HEK293 (cell line): Measurements from ENCODE around the gene BCL6.

Experiments
- KLF1 ChIP-seq: fragments of 450-650 bp; formaldehyde crosslinking; IDR thresholded peaks from 2 replicates; pipeline ENCODE4 v1.5.1; 2016; ENCODE audit warnings: missing biosample characterization, missing genetic modification characterization
- KLF7 ChIP-seq: fragments of 450-650 bp; formaldehyde crosslinking; IDR thresholded peaks from 2 replicates; pipeline ENCODE4 v1.5.1; 2016; ENCODE audit warnings: missing biosample characterization, missing genetic modification characterization, borderline replicate concordance
- SCRT1 ChIP-seq: fragments of 450-650 bp; formaldehyde crosslinking; IDR thresholded peaks from 2 replicates; pipeline ENCODE4 v1.5.1; 2016; ENCODE audit warnings: missing biosample characterization, missing genetic modification characterization, borderline replicate concordance
- SP7 ChIP-seq: fragments of 450-650 bp; formaldehyde crosslinking; IDR thresholded peaks from 2 replicates; pipeline ENCODE4 v1.5.1; 2016; ENCODE audit warnings: missing biosample characterization, missing genetic modification characterization
- ZBTB11 ChIP-seq: fragments of 450-650 bp; formaldehyde crosslinking; conservative IDR thresholded peaks from 2 replicates; pipeline ENCODE4 v1.5.1; 2016; ENCODE audit warnings: low read depth, missing biosample characterization, missing genetic modification characterization
- ZFP69B ChIP-seq: fragments of 450-650 bp; formaldehyde crosslinking; IDR thresholded peaks from 2 replicates; pipeline ENCODE4 v1.5.1; 2016; ENCODE audit warnings: missing biosample characterization, missing genetic modification characterization
- ZNF121 ChIP-seq: fragments of 450-650 bp; formaldehyde crosslinking; IDR thresholded peaks from 2 replicates; pipeline ENCODE4 v1.5.1; 2016; ENCODE audit warnings: missing biosample characterization, missing genetic modification characterization
- ZNF140 ChIP-seq: fragments of 450-650 bp; formaldehyde crosslinking; IDR thresholded peaks from 2 replicates; pipeline ENCODE4 v1.5.1; 2016; ENCODE audit warnings: missing biosample characterization, missing genetic modification characterization
- ZNF148 ChIP-seq: fragments of 450-650 bp; formaldehyde crosslinking; IDR thresholded peaks from 2 replicates; pipeline ENCODE4 v1.5.0; 2017; ENCODE audit warnings: missing biosample characterization, missing genetic modification characterization, borderline replicate concordance
- ZNF2 ChIP-seq: fragments of 450-650 bp; formaldehyde crosslinking; IDR thresholded peaks from 2 replicates; pipeline ENCODE4 v1.5.1; 2016; ENCODE audit warnings: missing biosample characterization, missing genetic modification characterization
- ZNF660 ChIP-seq: fragments of 450-650 bp; IDR thresholded peaks from 2 replicates; pipeline ENCODE4 v1.5.1; 2018; ENCODE audit warnings: missing biosample characterization, mild to moderate bottlenecking, missing genetic modification characterization
- ZNF701 ChIP-seq: fragments of 450-650 bp; formaldehyde crosslinking; IDR thresholded peaks from 2 replicates; pipeline ENCODE4 v1.5.1; 2016; ENCODE audit warnings: missing biosample characterization, missing genetic modification characterization
- ZNF843 ChIP-seq: fragments of 450-650 bp; formaldehyde crosslinking; IDR thresholded peaks from 2 replicates; pipeline ENCODE4 v1.5.1; 2016; ENCODE audit warnings: missing biosample characterization, missing genetic modification characterization
- TF ChIP-seq, protein P1 (sequence below): fragments of 450-650 bp; formaldehyde crosslinking; IDR thresholded peaks from 2 replicates; pipeline ENCODE4 v1.5.1; 2016; ENCODE audit warnings: missing biosample characterization, missing genetic modification characterization
- TF ChIP-seq, protein P2 (sequence below): fragments of 450-650 bp; formaldehyde crosslinking; IDR thresholded peaks from 2 replicates; pipeline ENCODE4 v1.5.1; 2016; ENCODE audit warnings: missing biosample characterization, missing genetic modification characterization
- TF ChIP-seq, protein P3 (sequence below): sonication (generic); formaldehyde crosslinking; IDR thresholded peaks from 2 replicates; pipeline ENCODE4 v1.8.1; 2022; ENCODE audit warnings: mild to moderate bottlenecking, moderate library complexity, missing genetic modification reagents
- TF ChIP-seq, protein P4 (sequence below): fragments of 450-650 bp; formaldehyde crosslinking; IDR thresholded peaks from 2 replicates; pipeline ENCODE4 v1.5.1; 2016; ENCODE audit warnings: missing biosample characterization, missing genetic modification characterization

Gene BCL6

DNA sequence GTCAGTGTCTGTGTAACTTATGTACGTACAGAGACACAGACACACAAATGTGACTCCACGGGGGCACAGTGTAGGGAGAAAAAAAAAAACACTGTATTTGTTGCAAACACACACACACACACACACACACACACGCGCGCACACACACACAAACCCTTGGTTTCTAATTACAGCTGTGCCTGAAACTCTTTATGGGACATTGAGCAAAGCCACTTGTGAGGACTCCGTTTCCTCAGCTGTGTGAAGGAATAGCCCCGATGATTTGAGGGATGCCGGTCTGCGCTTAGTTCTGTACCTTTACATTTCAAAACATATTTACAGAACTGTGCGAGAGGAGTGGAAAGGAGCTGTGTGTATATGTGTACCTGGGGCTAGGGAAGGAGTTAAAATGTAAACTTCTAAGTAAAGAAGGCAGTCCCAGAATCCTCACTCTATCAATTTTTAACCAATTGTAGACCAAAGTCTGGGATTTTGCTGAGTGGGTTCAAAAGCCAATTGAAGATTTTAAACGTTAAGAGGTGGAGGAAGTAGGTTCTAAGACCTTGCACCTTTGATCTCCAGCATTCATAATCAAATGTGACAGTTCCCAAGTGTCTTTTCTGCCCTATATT lies 5.3 kb upstream of the BCL6 start (continued):
- peak; percentile 76 for TF ChIP-seq SP7 (tag by site-specific recombination)
- TF ChIP-seq, protein P1, sequence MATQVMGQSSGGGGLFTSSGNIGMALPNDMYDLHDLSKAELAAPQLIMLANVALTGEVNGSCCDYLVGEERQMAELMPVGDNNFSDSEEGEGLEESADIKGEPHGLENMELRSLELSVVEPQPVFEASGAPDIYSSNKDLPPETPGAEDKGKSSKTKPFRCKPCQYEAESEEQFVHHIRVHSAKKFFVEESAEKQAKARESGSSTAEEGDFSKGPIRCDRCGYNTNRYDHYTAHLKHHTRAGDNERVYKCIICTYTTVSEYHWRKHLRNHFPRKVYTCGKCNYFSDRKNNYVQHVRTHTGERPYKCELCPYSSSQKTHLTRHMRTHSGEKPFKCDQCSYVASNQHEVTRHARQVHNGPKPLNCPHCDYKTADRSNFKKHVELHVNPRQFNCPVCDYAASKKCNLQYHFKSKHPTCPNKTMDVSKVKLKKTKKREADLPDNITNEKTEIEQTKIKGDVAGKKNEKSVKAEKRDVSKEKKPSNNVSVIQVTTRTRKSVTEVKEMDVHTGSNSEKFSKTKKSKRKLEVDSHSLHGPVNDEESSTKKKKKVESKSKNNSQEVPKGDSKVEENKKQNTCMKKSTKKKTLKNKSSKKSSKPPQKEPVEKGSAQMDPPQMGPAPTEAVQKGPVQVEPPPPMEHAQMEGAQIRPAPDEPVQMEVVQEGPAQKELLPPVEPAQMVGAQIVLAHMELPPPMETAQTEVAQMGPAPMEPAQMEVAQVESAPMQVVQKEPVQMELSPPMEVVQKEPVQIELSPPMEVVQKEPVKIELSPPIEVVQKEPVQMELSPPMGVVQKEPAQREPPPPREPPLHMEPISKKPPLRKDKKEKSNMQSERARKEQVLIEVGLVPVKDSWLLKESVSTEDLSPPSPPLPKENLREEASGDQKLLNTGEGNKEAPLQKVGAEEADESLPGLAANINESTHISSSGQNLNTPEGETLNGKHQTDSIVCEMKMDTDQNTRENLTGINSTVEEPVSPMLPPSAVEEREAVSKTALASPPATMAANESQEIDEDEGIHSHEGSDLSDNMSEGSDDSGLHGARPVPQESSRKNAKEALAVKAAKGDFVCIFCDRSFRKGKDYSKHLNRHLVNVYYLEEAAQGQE: 0 out of 2 replicates have a peak, but pooled peaks have one; percentile 5
- TF ChIP-seq ZNF701 (tag by site-specific recombination): no peak
- no peak for TF ChIP-seq ZNF843
- no peak for TF ChIP-seq KLF1 (tag by site-specific recombination)
- no peak for TF ChIP-seq ZNF140
- TF ChIP-seq SCRT1 (tag by site-specific recombination): peak; percentile 79
- TF ChIP-seq ZBTB11 (tag by site-specific recombination): no peak
- TF ChIP-seq, protein P2, sequence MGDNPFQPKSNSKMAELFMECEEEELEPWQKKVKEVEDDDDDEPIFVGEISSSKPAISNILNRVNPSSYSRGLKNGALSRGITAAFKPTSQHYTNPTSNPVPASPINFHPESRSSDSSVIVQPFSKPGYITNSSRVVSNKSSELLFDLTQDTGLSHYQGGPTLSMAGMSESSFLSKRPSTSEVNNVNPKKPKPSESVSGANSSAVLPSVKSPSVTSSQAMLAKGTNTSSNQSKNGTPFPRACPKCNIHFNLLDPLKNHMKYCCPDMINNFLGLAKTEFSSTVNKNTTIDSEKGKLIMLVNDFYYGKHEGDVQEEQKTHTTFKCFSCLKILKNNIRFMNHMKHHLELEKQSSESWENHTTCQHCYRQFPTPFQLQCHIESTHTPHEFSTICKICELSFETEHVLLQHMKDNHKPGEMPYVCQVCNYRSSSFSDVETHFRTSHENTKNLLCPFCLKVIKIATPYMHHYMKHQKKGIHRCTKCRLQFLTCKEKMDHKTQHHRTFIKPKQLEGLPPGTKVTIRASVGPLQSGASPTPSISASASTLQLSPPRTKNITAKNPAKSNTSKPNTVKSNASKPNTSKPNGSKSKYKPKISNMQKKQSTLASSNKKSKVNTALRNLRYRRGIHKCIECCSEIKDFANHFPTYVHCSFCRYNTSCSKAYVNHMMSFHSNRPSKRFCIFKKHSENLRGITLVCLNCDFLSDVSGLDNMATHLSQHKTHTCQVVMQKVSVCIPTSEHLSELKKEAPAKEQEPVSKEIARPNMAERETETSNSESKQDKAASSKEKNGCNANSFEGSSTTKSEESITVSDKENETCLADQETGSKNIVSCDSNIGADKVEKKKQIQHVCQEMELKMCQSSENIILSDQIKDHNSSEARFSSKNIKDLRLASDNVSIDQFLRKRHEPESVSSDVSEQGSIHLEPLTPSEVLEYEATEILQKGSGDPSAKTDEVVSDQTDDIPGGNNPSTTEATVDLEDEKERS: no peak
- TF ChIP-seq ZNF148 (tag by site-specific recombination): no peak
- TF ChIP-seq ZFP69B (tag by site-specific recombination): peak; percentile 65; the same call in 1 of the 2 replicates
- no peak for TF ChIP-seq ZNF121 (tag by site-specific recombination)
- TF ChIP-seq, protein P3, sequence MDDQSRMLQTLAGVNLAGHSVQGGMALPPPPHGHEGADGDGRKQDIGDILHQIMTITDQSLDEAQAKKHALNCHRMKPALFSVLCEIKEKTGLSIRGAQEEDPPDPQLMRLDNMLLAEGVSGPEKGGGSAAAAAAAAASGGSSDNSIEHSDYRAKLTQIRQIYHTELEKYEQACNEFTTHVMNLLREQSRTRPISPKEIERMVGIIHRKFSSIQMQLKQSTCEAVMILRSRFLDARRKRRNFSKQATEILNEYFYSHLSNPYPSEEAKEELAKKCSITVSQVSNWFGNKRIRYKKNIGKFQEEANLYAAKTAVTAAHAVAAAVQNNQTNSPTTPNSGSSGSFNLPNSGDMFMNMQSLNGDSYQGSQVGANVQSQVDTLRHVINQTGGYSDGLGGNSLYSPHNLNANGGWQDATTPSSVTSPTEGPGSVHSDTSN (CRISPR knock-in tag): no peak
- peak; percentile 51; the same call in 1 of the 2 replicates for TF ChIP-seq ZNF2 (tag by site-specific recombination)
- TF ChIP-seq KLF7 (tag by site-specific recombination): no peak
- TF ChIP-seq ZNF660 (tag by site-specific recombination): no peak
- TF ChIP-seq, protein P4, sequence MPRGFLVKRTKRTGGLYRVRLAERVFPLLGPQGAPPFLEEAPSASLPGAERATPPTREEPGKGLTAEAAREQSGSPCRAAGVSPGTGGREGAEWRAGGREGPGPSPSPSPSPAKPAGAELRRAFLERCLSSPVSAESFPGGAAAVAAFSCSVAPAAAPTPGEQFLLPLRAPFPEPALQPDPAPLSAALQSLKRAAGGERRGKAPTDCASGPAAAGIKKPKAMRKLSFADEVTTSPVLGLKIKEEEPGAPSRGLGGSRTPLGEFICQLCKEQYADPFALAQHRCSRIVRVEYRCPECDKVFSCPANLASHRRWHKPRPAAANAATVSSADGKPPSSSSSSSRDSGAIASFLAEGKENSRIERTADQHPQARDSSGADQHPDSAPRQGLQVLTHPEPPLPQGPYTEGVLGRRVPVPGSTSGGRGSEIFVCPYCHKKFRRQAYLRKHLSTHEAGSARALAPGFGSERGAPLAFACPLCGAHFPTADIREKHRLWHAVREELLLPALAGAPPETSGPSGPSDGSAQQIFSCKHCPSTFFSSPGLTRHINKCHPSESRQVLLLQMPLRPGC (tag by site-specific recombination): no peak
